MM.1S (cell line): ENCODE data around the gene ZNF385D.
A peak's percentile ranks its signal among the peaks of the same experiment; 100 is the strongest.

Experiments
- DNase-seq: peaks from one replicate; pipeline ENCODE4 v3.0.0-alpha.2; 2015
- H2AFZ ChIP-seq: fragments of 300-600 bp; sonication (generic); 2 replicates; pipeline ENCODE4 v1.6.0; 2016; ENCODE audit warnings: antibody characterized with exemption, low read length
- H3F3A ChIP-seq: fragments of 300-600 bp; sonication (generic); 2 replicates; pipeline ENCODE4 v1.6.1; 2016; ENCODE audit warnings: mild to moderate bottlenecking, antibody characterized with exemption, low read length, moderate library complexity, mixed read lengths; ENCODE audit not compliant: insufficient read depth
- H3K27ac ChIP-seq: fragments of 300-600 bp; sonication (generic); 2 replicates; pipeline ENCODE4 v1.5.1; 2016; ENCODE audit warnings: mild to moderate bottlenecking, low read length
- H3K27me3 ChIP-seq: fragments of 300-600 bp; sonication (generic); replicated peaks from 2 replicates; pipeline ENCODE4 v1.6.0; 2016; ENCODE audit warnings: low read length; ENCODE audit not compliant: insufficient read depth
- H3K36me3 ChIP-seq: fragments of 300-600 bp; sonication (generic); replicated peaks from 2 replicates; pipeline ENCODE4 v1.6.1; 2016; ENCODE audit warnings: mild to moderate bottlenecking, low read length, mixed read lengths; ENCODE audit not compliant: insufficient read depth
- H3K4me1 ChIP-seq: fragments of 300-600 bp; sonication (generic); 2 replicates; pipeline ENCODE4 v1.6.1; 2016; ENCODE audit warnings: low read length, mixed read lengths
- H3K4me2 ChIP-seq: fragments of 300-600 bp; sonication (generic); 2 replicates; pipeline ENCODE4 v1.6.0; 2016; ENCODE audit warnings: low read depth, low read length
- H3K4me3 ChIP-seq: fragments of 300-600 bp; sonication (generic); 2 replicates; pipeline ENCODE4 v1.5.1; 2016; ENCODE audit warnings: low read length, mixed read lengths
- H3K79me2 ChIP-seq: fragments of 300-600 bp; sonication (generic); 2 replicates; pipeline ENCODE4 v1.6.1; 2016; ENCODE audit warnings: mixed run types, low read length, mixed read lengths
- H3K9ac ChIP-seq: fragments of 300-600 bp; sonication (generic); 2 replicates; pipeline ENCODE4 v1.6.1; 2016; ENCODE audit warnings: low read length, mixed read lengths
- H3K9me2 ChIP-seq: fragments of 300-600 bp; sonication (generic); replicated peaks from 2 replicates; pipeline ENCODE4 v1.6.1; 2016; ENCODE audit warnings: mild to moderate bottlenecking, low read length, mixed read lengths; ENCODE audit not compliant: insufficient read depth
- H3K9me3 ChIP-seq: fragments of 300-600 bp; sonication (generic); replicated peaks from 2 replicates; pipeline ENCODE4 v1.6.1; 2016; ENCODE audit warnings: mild to moderate bottlenecking, low read length, mixed read lengths; ENCODE audit not compliant: insufficient read depth
- H4K20me1 ChIP-seq: fragments of 300-600 bp; sonication (generic); 2 replicates; pipeline ENCODE4 v1.6.1; 2016; ENCODE audit warnings: mild to moderate bottlenecking, low read length, moderate library complexity, mixed read lengths; ENCODE audit not compliant: insufficient read depth
- CTCF ChIP-seq: fragments of 300-600 bp; sonication (generic); IDR thresholded peaks from 2 replicates; pipeline ENCODE4 v1.5.1; 2016; ENCODE audit warnings: antibody characterized with exemption, low read length, mixed read lengths
- EZH2 ChIP-seq: fragments of 300-600 bp; sonication (generic); optimal IDR thresholded peaks from 2 replicates; pipeline ENCODE3; 2017; ENCODE audit warnings: low read depth, mild to moderate bottlenecking, antibody characterized with exemption, low read length, mixed read lengths
- EZH2phosphoT487 ChIP-seq: fragments of 300-600 bp; sonication (generic); IDR thresholded peaks from 2 replicates; pipeline ENCODE4 v1.6.1; 2018; ENCODE audit warnings: antibody characterized with exemption, low read length

ZNF385D gene

GRCh38 chr3:21484828-21485144 is 266.2 kb downstream of the ZNF385D start:
- no peak overlapping the region for H3K27ac ChIP-seq
- no peak overlapping the region for H2AFZ ChIP-seq
- H3K79me2 ChIP-seq = no peaks in the 10 kb centered on the region
- H3K9ac ChIP-seq = no peak overlapping the region
- no peak overlapping the region for H3K4me3 ChIP-seq
- TF ChIP-seq CTCF (no peak), EZH2 (no peak), EZH2phosphoT487 (no peak)
- H3K27me3 ChIP-seq = no peaks in the 10 kb centered on the region
- H4K20me1 ChIP-seq = no peaks in the 10 kb centered on the region
- H3K4me2 ChIP-seq = no peak overlapping the region
- no peaks in the 10 kb centered on the region for H3K36me3 ChIP-seq
- no peaks in the 10 kb centered on the region for H3K9me3 ChIP-seq
- no peak for DNase-seq
- no peaks in the 10 kb centered on the region for H3K4me1 ChIP-seq
- H3K9me2 ChIP-seq = no peaks in the 10 kb centered on the region
- H3F3A ChIP-seq = no peaks in the 10 kb centered on the region

DNA sequence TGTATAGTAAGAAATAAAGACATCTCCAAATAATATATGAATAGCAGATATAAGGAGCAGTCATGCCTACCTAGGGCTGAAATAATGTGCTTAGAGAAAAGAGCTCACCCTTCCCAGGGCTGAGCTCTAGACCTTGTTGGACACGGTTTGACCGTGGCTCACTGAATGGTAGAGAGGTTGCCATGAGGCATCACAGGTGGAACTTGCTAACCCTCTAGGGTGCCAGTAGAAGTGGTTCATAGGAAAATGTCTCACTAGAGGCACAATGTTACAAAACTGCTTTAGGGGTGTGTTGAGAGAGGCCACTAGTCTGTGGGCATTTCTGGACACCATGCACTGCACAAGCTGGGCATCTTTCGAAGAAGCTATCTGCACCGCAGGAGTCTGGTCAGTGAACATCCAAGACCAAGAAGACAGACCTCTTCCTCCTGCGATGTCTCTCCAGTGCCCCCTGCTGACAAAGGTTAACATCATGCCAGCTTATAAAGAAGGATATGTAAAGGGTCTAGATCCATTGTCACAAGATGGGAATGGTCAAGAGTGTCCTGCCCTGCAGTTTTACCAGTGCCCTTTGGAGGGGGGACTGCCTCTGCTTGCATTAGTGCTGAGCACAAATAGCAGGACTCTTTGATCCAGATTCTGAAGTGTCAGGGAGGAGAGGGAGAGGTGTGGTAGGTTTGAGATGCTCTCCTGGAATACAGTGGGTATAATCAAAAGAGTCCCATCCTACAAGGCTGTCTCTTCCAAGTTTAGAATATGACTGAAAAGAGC is 266.8 kb downstream of the ZNF385D start:
- Histone ChIP-seq H3K9me3 (no peaks in the 10 kb centered on the region), H2AFZ (no peak overlapping the region), H3K4me2 (no peak overlapping the region), H3K4me3 (no peak overlapping the region), H3K79me2 (no peaks in the 10 kb centered on the region), H3K27ac (no peak overlapping the region), H3F3A (no peaks in the 10 kb centered on the region), H3K9me2 (no peaks in the 10 kb centered on the region), H3K36me3 (no peaks in the 10 kb centered on the region), H3K9ac (no peak overlapping the region), H3K27me3 (no peaks in the 10 kb centered on the region), H4K20me1 (no peaks in the 10 kb centered on the region), H3K4me1 (no peaks in the 10 kb centered on the region)
- no peak for TF ChIP-seq EZH2
- TF ChIP-seq CTCF = peak; percentile 85
- no peak for TF ChIP-seq EZH2phosphoT487
- DNase-seq = peak; percentile 76

- H3K27ac ChIP-seq = no peak overlapping the region
- no peaks in the 10 kb centered on the region for H3K9me2 ChIP-seq
- H4K20me1 ChIP-seq = no peaks in the 10 kb centered on the region
- no peak for DNase-seq
- H3K4me1 ChIP-seq = no peaks in the 10 kb centered on the region
- no peaks in the 10 kb centered on the region for H3F3A ChIP-seq
- no peak overlapping the region for H3K4me3 ChIP-seq
- H3K27me3 ChIP-seq = no peaks in the 10 kb centered on the region
- TF ChIP-seq EZH2 = no peak
- TF ChIP-seq EZH2phosphoT487 = no peak
- no peak for TF ChIP-seq CTCF
- H3K79me2 ChIP-seq = no peaks in the 10 kb centered on the region
- H3K4me2 ChIP-seq = no peak overlapping the region
- no peaks in the 10 kb centered on the region for H3K36me3 ChIP-seq
- no peak overlapping the region for H3K9ac ChIP-seq
- H2AFZ ChIP-seq = no peak overlapping the region
- no peaks in the 10 kb centered on the region for H3K9me3 ChIP-seq
Observed at GRCh38 chr3:21481991-21482390, 269.0 kb downstream of the ZNF385D start.
